Neural cell (in vitro differentiated cells): ENCODE data around the gene TRIOBP. TPM values are rescaled to one million over a fixed set of nuclear protein-coding genes. Genes with fewer than 3 reads are reported as not detected.

Experiments used
- H2AFZ ChIP-seq: fragments of 200-600, 300-800 bp; sonication (generic), shearing (Covaris generic); 2 replicates; pipeline ENCODE4 v1.6.0; 2014; ENCODE audit warnings: low read depth, mild to moderate bottlenecking, antibody characterized with exemption, low read length, moderate library complexity
- H3F3A ChIP-seq: fragments of 200-600 bp; shearing (Covaris generic); 2 replicates; pipeline ENCODE4 v1.6.1; 2016; ENCODE audit warnings: mild to moderate bottlenecking, moderate library complexity, mixed read lengths, antibody characterized with exemption, low read length; ENCODE audit not compliant: insufficient read depth, poor library complexity, severe bottlenecking
- H3K27ac ChIP-seq: fragments of 200-600, 300-800 bp; sonication (generic), shearing (Covaris generic); 2 replicates; pipeline ENCODE4 v1.5.1; 2014; ENCODE audit warnings: mild to moderate bottlenecking, low read length, moderate library complexity
- H3K27me3 ChIP-seq: fragments of 300-800, 200-600 bp; sonication (generic), shearing (Covaris generic); 2 replicates; pipeline ENCODE4 v1.6.0; 2014; ENCODE audit warnings: mild to moderate bottlenecking, low read depth, low read length, moderate library complexity; ENCODE audit not compliant: insufficient read depth
- H3K36me3 ChIP-seq: fragments of 300-800, 200-600 bp; sonication (generic), shearing (Covaris generic); 2 replicates; pipeline ENCODE4 v1.5.1; 2014; ENCODE audit warnings: mild to moderate bottlenecking, antibody characterized with exemption, low read length, moderate library complexity; ENCODE audit not compliant: insufficient read depth
- H3K4me2 ChIP-seq: fragments of 300-800, 200-600 bp; sonication (generic), shearing (Covaris generic); 2 replicates; pipeline ENCODE4 v1.6.0; 2014; ENCODE audit warnings: mild to moderate bottlenecking, low read length
- H3K4me3 ChIP-seq: fragments of 300-800, 200-600 bp; sonication (generic), shearing (Covaris generic); 2 replicates; pipeline ENCODE4 v1.5.1; 2014; ENCODE audit warnings: mild to moderate bottlenecking, low read length, moderate library complexity
- H3K79me2 ChIP-seq: fragments of 200-600 bp; shearing (Covaris generic); replicated peaks from 2 replicates; pipeline ENCODE4 v1.6.0; 2014; ENCODE audit warnings: mild to moderate bottlenecking, low read length, moderate library complexity; ENCODE audit not compliant: insufficient read depth
- H3K9ac ChIP-seq: fragments of 300-800, 200-600 bp; sonication (generic), shearing (Covaris generic); 2 replicates; pipeline ENCODE4 v1.6.1; 2016; ENCODE audit warnings: mild to moderate bottlenecking, low read length, mixed read lengths
- H3K9me2 ChIP-seq: fragments of 200-600 bp; shearing (Covaris generic); 2 replicates; pipeline ENCODE4 v1.6.1; 2016; ENCODE audit warnings: mild to moderate bottlenecking, low read length, mixed read lengths; ENCODE audit not compliant: insufficient read depth
- H3K9me3 ChIP-seq: fragments of 200-600, 300-800 bp; sonication (generic), shearing (Covaris generic); 2 replicates; pipeline ENCODE4 v1.6.1; 2016; ENCODE audit warnings: mild to moderate bottlenecking, mixed run types, low read length, moderate library complexity, mixed read lengths
- H4K20me1 ChIP-seq: fragments of 200-600 bp; shearing (Covaris generic); 2 replicates; pipeline ENCODE4 v1.6.1; 2016; ENCODE audit warnings: mild to moderate bottlenecking, mixed run types; ENCODE audit not compliant: insufficient read depth
- EP300 ChIP-seq: fragments of 450-650 bp; conservative IDR thresholded peaks from 2 replicates; pipeline ENCODE4 v1.6.1; 2014; ENCODE audit warnings: antibody characterized with exemption, mild to moderate bottlenecking, moderate library complexity; ENCODE audit not compliant: poor library complexity, severe bottlenecking
- EZH2 ChIP-seq: fragments of 200-600, 300-800 bp; shearing (Covaris generic), sonication (generic); IDR thresholded peaks from 2 replicates; pipeline ENCODE4 v1.6.1; 2014; ENCODE audit warnings: antibody characterized with exemption, low read length, borderline replicate concordance, mild to moderate bottlenecking; ENCODE audit not compliant: insufficient read depth, poor library complexity, severe bottlenecking
- MXI1 ChIP-seq: fragments of 450-650 bp; conservative IDR thresholded peaks from 2 replicates; pipeline ENCODE4 v1.6.1; 2014; ENCODE audit warnings: antibody characterized with exemption, mild to moderate bottlenecking; ENCODE audit not compliant: poor library complexity, severe bottlenecking
- POLR2AphosphoS5 ChIP-seq: IDR thresholded peaks from 2 replicates; pipeline ENCODE4 v1.6.1; 2012
- RAD21 ChIP-seq: fragments of 450-650 bp; conservative IDR thresholded peaks from 2 replicates; pipeline ENCODE4 v1.6.1; 2014; ENCODE audit warnings: antibody characterized with exemption, mild to moderate bottlenecking, moderate library complexity
- SMC3 ChIP-seq: fragments of 450-650 bp; conservative IDR thresholded peaks from 2 replicates; pipeline ENCODE4 v1.6.1; 2014; ENCODE audit warnings: antibody characterized with exemption, mild to moderate bottlenecking, moderate library complexity; ENCODE audit not compliant: poor library complexity
- TAF1 ChIP-seq: IDR thresholded peaks from 2 replicates; pipeline ENCODE4 v1.6.1; 2012; ENCODE audit warnings: low read depth
- polyA plus RNA-seq: library from polyadenylated mRNA; depleted of rRNA; stranded (reverse); fragments of >200 nt; gene quantifications from 2 replicates; pipeline ENCODE4 v1.2.3, GENCODE V29; 2014
- TF ChIP-seq, protein P1 (sequence below): IDR thresholded peaks from 2 replicates; pipeline ENCODE4 v1.6.1; 2012; ENCODE audit warnings: borderline replicate concordance
- TF ChIP-seq, protein P2 (sequence below): fragments of 450-650 bp; IDR thresholded peaks from 2 replicates; pipeline ENCODE4 v1.5.1; 2014; ENCODE audit warnings: antibody characterized with exemption, mild to moderate bottlenecking, moderate library complexity; ENCODE audit not compliant: poor library complexity, severe bottlenecking

Gene TRIOBP
- polyA plus RNA-seq, 1 donor from 2014 or later = 16.2 TPM

- no peak overlapping the region for H3K4me3 ChIP-seq
- H3K9me2 ChIP-seq = no peaks in the 10 kb centered on the region
- no peaks in the 10 kb centered on the region for H3F3A ChIP-seq
- no peaks in the 10 kb centered on the region for H3K36me3 ChIP-seq
- H3K27me3 ChIP-seq = no peaks in the 10 kb centered on the region
- no peak overlapping the region for H3K27ac ChIP-seq
- no peak overlapping the region for H3K9ac ChIP-seq
- TF ChIP-seq EP300 = no peak
- no peak for TF ChIP-seq RAD21
- H3K79me2 ChIP-seq = no peaks in the 10 kb centered on the region
- no peaks in the 10 kb centered on the region for H3K9me3 ChIP-seq
- H2AFZ ChIP-seq = no peak overlapping the region
- no peaks in the 10 kb centered on the region for H4K20me1 ChIP-seq
- no peak overlapping the region for H3K4me2 ChIP-seq
These were observed 20.7 kb upstream of the TRIOBP start for GRCh38 chr22:37675930-37676735.

GRCh38 chr22:37676736-37677492, 19.9 kb upstream of the TRIOBP start:
- no peaks in the 10 kb centered on the region for H3K79me2 ChIP-seq
- TF ChIP-seq MXI1 (no peak), EZH2 (no peak), SMC3 (no peak), TAF1 (no peak), POLR2AphosphoS5 (no peak), EP300 (no peak), RAD21 (no peak)
- TF ChIP-seq, protein P1, sequence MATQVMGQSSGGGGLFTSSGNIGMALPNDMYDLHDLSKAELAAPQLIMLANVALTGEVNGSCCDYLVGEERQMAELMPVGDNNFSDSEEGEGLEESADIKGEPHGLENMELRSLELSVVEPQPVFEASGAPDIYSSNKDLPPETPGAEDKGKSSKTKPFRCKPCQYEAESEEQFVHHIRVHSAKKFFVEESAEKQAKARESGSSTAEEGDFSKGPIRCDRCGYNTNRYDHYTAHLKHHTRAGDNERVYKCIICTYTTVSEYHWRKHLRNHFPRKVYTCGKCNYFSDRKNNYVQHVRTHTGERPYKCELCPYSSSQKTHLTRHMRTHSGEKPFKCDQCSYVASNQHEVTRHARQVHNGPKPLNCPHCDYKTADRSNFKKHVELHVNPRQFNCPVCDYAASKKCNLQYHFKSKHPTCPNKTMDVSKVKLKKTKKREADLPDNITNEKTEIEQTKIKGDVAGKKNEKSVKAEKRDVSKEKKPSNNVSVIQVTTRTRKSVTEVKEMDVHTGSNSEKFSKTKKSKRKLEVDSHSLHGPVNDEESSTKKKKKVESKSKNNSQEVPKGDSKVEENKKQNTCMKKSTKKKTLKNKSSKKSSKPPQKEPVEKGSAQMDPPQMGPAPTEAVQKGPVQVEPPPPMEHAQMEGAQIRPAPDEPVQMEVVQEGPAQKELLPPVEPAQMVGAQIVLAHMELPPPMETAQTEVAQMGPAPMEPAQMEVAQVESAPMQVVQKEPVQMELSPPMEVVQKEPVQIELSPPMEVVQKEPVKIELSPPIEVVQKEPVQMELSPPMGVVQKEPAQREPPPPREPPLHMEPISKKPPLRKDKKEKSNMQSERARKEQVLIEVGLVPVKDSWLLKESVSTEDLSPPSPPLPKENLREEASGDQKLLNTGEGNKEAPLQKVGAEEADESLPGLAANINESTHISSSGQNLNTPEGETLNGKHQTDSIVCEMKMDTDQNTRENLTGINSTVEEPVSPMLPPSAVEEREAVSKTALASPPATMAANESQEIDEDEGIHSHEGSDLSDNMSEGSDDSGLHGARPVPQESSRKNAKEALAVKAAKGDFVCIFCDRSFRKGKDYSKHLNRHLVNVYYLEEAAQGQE = no peak
- TF ChIP-seq, protein P2, sequence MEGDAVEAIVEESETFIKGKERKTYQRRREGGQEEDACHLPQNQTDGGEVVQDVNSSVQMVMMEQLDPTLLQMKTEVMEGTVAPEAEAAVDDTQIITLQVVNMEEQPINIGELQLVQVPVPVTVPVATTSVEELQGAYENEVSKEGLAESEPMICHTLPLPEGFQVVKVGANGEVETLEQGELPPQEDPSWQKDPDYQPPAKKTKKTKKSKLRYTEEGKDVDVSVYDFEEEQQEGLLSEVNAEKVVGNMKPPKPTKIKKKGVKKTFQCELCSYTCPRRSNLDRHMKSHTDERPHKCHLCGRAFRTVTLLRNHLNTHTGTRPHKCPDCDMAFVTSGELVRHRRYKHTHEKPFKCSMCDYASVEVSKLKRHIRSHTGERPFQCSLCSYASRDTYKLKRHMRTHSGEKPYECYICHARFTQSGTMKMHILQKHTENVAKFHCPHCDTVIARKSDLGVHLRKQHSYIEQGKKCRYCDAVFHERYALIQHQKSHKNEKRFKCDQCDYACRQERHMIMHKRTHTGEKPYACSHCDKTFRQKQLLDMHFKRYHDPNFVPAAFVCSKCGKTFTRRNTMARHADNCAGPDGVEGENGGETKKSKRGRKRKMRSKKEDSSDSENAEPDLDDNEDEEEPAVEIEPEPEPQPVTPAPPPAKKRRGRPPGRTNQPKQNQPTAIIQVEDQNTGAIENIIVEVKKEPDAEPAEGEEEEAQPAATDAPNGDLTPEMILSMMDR = no peak
- no peak overlapping the region for H3K4me2 ChIP-seq
- no peak overlapping the region for H3K9ac ChIP-seq
- H3K27me3 ChIP-seq = no peaks in the 10 kb centered on the region
- no peaks in the 10 kb centered on the region for H3K36me3 ChIP-seq
- H2AFZ ChIP-seq = no peak overlapping the region
- H3K4me3 ChIP-seq = no peak overlapping the region
- H4K20me1 ChIP-seq = no peaks in the 10 kb centered on the region
- no peaks in the 10 kb centered on the region for H3K9me3 ChIP-seq
- no peaks in the 10 kb centered on the region for H3F3A ChIP-seq
- no peak overlapping the region for H3K27ac ChIP-seq
- H3K9me2 ChIP-seq = no peaks in the 10 kb centered on the region
